GM18499 (cell line): ENCODE measurements around the gene HMG20B.
"Not testable (repeated sequence)": the region's sequence is repeated elsewhere in the genome, so short reads cannot be mapped to it uniquely, and the experiment has no call there.

Experiments
- ATAC-seq: cut with Tn5 transposase; IDR thresholded peaks from one replicate; pipeline ENCODE4 v1.9.1; 2021; ENCODE audit warnings: moderate number of reproducible peaks; ENCODE audit not compliant: insufficient read depth, unreplicated experiment

The HMG20B gene

DNA sequence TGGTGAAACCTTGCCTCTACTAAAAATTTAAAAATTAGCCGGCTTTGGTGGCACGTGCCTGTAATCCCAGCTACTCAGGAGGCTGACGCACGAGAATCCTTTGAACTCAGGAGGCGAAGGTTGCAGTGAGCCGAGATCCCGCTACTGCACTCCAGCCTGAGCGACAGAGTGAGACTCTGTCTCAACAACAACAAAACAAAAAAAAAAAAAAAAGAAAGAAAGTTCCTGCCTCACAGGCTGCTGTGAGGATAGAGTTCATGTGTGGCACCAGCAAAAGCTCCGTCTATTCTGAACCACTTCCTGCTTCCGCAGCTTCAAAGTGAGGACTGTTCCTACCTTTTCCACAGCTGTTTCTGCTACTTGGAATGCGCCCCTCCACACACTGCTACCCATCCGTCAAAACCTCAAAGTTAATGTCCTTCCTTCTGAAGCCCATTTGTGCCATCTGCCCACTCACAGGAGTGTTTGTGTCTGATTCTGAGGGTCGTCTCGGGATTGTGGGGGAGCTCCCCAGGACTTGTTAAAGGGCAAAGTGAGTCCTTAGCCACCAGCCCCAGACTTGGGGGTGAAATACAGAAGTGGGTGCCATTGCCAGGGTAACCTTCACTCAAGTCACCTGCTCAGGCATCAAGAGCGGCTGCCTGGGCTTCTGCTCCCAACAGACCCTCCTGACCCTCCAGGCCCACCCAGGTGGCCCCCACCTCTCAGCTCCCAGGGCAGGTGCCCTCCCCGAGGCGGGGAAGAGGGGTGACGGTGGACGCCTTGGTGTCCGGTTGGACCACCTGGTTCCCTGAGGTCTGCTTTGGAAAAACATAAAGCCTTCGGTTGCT lies 18.3 kb upstream of the HMG20B start:
- ATAC-seq: no peak

DNA sequence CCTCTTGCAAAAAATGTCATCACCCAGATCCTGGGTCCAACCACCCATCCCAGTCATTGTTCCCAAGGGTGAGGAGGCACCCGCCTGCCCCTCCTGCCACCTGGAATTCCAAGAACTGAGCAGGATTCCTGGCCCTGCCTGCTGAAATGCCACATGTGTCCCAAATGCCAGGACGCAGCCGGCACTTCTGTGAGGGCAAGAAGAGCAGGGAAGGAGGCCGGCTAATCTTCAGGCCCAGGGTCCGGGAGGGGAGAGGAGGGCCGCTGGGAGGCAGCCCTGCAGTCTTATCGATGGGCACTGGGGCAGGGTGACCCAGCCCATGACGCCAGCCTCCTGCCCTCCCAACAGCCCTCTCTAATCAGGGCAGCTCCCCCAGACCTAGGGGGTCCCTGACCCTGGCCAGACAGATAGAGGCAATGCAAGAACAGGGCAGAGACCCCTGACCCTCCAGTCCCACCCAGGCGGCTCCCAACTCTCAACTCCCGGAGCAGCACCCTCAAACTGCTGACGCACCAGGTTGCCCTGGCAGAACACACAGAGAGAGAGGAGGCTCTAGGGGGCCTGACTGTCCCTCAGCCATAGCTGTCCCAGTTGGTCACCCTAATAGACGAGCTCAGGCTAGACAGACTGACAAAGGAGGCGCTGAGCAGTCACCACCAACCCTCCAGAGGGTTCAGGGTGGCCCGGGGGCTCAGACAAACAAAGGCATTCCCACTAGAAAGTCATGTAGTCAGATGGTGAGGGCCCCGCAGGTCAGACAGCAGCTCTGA lies 16.9 kb upstream of the HMG20B start:
- no peak for ATAC-seq

DNA sequence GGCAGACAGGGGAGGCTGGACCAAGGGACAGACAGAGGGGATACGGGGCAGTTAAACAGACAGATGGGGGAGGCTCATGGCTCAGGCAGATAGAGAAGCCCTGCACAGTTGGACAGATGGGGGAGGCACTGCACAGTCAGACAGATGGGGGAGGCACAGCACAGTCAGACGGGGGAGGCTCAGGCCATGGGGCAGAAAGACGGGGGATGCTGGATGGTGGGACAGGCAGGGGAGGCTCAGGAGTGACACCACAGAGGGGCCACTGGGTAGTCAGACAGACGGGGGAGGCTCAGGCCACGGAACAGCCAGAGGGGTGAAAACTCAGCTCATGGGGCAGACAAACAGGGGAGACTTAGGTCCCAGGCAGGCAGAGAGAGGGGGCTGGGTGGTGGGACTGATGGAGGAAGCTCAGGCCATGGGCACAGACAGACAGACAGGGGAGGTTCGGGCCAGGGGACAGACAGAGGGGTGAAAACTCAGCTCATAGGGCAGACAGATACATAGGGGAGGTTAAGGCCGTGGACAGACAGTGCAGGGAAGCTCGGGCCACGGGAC lies 16.2 kb upstream of the HMG20B start:
- no peak for ATAC-seq

DNA sequence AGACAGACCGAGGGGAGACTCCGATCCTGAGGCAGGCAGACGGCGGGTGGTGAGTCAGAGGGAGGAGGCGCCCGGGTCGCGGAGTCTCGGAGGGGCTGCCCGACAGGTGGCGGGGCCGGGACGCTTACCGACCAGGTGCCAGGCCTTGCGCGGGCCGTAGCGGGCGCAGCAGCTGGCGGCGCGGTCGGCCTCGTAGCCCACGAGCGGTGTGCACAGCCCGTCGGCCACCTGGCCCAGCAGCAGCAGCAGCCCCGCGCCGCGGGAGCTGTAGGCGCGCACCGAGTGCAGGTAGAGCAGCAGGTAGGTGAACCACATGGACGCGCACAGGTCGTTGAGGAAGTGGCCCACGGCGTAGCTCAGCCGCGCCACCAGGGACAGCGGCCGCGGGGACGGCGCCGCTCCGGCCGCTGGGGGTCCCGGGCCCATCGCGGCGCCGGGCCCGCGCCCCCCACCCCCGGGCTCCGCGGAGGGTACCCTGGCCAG lies 15.7 kb upstream of the HMG20B start:
- no peak for ATAC-seq

DNA sequence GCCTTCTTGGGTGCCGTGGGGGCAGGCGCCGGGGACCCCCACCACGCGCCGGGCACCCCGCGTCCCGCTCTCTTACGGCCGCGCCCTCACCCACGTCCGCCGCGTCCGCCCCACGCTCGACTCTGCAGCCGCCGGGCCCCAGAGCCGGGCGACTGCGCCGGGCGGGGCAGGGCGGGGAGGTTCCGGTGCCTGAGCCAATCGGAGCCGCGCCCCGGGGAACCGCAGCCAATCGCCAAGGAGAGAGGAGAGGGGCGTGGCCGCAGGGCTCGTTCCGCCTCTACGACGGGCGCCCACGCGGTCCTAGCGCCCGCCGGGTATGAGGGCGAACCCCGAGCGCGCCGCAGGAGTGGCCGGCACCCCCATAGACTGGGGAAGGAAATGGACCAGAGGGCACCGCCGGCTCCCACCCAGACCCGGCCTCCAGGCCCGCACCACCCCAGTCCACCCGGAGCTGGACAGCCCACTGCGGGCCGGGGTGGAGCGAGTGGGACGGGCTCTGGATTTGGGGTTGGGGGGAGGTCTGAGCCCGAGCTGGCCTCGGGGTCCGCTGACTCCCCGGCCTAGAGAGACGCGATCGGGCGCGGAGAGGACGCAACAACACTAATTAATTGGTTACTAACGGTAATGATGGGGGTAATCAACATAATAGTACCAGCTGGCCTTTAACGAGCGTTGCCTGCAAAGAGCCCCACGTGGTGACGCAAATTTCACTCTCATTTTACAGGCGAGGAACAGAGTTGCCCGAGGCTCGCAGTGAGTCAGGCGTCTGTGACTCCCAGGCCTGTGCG lies 15.1 kb upstream of the HMG20B start, which contains the start of gene MFSD12:
Gene MFSD12, minus strand, starts transcription at position 126 of the 788 bp plus-strand sequence. CDS start 183 bp downstream, outside the sequence.
- peak; percentile 52 for ATAC-seq

DNA sequence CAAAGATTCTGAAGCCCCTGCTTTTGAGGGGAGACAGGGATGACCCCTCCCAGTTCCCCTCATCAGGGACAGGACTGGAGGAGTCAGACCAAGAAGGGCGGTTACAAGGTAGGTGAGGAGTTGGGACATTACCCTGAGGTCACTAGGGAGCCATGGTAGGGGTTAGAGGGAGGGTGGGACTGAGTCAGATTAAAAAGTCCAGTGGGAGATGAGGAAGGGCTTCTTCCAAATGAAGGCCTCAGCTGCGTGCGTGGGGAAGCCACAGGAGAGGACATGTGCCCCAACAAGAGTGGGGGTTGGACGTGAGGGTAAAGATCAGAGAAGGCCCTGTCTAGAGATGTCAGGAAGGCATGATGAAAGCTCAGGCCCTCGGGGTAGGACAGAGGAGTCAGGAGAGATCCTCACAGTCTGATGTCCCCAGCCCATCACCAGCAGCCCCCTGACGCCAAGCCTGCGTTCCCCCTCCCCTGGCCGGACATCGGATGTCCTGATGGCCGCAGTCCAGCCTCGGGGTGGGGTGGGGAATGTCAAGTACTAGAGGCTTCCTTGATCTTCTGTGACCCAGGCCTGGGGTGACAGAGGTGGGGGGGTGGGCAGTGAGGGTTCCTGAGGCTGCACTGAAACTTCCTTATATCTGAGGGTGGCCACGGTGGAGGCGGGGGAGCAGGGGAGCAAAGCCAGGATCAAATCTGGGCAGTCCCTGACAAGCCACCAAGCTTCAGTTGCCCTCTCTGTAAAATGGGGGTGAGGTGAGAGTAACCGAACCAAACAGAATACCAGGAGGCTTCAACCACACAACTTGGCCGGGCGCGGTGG lies 8.8 kb upstream of the HMG20B start:
- no peak for ATAC-seq

DNA sequence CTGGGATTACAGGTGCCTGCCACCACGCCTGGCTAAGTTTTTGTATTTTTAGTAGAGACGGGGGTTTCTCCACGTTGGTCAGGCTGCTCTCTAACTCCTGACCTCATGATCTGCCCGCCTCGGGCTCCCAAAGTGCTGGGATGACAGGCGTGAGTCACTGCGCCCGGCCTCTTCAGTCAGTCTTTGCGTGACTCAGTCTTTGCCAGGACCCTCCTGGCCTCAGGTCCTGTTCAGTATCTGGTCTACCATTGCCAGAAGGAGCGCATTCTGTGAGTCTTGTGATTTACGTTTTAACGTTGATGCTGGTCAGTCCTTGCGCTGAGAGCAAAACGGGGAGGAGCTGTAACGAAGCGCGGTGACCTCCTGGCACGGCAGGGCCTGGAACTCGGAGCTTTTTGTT lies 7.6 kb upstream of the HMG20B start:
- no peak for ATAC-seq

DNA sequence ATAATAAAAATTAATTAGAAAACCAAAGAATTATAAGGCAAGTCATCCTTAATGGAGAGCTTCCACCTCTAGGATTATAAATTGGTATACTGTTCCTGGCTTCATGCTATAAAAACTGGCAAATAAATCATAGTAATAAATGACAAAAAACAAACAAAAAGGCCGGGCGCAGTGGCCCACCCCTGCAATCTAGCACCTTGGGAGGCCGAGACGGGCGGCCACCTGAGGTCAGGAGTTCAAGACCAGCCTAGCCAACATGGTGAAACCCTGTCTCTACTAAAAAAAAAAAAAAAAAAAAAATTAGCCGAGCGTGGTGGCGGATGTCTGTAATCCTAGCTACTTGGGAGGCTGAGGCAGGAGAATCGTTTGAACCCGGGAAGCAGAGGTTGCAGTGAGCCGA lies 2.7 kb upstream of the HMG20B start:
- ATAC-seq: not testable (repeated sequence)

DNA sequence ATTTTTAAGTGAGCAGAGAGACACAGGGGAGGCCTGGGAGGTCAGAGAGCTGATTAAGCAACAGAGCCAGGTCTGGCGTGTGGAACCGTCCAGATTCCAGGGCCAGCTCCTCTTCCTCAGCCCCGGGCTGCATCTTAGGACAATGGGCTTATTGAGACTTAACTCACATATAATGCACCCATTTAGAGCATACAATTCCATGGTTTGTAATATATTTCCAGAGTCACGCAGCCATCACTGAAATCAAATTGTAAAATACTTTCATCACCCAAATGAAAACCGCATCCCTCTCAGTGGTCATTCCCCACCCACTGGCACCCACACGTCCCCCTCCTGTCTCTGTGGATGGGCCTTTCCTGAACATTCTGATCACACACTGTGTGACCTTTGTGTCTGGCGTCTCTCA lies 2.1 kb upstream of the HMG20B start:
- ATAC-seq: no peak

DNA sequence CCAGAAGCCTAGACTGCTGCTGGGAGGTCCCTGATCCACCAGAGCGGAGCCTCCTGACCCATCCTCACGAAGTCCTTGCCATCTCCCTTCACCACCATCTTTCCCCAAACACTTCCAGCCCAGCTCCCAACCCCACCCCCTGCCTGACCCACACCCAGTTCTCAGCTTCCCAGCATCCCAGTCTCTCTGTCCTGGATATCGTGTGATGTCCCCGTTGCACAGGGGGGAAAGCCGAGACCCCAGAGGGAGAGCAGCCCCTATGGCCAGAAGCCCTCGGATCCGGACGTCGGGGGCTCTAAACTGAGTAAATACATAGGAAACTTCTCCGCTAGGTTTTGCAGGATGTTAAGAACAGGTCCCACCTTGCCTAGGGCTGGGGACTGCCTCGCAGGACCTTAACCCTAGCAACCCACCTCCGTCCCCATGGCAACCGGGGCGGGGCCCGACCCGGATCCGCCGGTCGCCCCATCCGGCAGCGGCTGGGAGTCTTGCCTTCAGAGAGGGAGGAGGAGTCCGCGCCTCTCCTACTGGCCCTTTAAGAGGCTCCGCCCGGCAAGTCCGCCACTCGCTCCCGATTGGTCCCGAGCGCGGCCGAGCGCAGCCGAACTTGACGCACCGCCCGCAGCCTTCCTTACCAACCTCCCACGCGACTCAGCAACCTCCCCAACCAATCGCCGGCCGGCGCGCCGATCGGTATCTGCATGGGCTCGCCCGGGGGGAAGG lies 451 bp upstream of the HMG20B start:
- peak; percentile 76 for ATAC-seq

DNA sequence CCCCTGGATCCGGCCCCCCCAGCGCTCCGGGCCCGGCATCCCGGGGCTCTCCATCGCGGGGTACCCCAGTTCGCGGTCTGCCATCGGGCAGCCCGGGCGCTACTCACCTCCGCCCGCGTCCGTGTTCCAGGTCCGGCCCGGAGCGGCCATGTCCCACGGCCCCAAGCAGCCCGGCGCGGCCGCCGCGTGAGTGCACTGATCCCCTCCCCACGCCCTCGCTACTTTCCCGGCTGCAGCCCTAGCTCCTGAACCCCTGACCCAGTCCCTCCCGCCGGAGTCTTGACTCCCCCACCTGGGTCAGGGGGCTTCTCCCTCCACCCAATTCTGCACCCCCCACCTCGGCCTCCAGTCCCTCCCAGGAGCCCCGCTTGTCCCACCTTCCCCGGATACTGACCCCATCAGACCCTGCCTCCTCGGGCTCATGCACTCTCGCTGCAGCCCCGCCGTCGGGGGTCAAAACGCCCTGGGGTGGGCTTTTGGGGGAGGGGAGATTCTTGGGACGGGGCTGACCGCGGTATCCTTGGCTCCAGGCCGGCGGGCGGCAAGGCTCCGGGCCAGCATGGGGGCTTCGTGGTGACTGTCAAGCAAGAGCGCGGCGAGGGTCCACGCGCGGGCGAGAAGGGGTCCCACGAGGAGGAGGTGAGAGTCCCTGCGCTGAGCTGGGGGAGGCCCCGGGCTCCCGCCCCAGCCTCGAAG lies 566 bp downstream of the HMG20B start:
- no peak for ATAC-seq

DNA sequence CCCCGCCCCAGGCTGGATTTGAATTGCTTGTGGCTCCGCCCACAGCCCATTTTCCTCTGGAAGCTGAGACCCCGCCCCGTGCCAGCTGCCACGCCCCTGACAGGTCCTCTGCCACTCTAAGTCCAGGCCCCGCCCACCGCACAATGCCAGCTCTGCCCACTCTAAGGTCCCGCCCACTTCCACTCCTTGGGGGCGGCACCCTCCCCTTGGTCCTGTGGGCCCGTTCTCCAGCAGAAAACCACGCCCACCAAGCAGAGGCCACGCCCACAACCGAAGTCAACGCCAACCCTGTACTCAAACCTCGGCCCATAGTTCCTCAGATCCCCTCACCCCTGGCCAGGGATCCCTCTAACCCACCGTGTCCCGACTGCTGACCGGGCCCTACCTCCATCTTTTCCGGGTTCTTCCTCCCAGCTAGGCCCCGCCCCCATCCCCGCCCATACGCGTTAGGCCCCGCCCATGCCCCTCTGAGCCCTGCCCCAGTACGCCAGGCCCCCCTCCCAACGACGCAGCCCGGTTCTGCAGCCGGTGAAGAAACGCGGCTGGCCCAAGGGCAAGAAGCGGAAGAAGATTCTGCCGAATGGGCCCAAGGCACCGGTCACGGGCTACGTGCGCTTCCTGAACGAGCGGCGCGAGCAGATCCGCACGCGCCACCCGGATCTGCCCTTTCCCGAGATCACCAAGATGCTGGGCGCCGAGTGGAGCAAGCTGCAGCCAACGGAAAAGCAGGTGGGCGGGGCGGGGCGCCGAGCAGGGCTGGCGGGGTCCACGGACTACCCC lies 1.3 kb downstream of the HMG20B start:
- no peak for ATAC-seq

DNA sequence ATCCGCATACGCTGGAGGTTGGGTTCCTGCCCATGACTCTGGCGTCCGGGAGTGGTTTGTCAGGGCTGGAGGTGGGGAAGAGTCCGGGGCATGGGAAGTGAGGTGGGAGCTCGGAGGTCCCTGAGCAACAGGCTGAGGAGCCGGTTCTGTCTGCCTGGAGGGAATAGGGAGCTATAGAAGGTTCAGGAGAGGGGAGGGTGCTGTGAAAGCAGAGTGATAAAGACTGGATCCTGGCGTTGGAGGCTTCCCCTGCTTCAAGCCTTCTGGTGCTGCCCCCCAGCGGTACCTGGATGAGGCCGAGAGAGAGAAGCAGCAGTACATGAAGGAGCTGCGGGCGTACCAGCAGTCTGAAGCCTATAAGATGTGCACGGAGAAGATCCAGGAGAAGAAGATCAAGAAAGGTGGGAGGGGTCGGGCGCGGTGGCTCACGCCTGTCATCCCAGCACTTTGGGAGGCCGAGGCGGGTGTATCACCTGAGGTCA lies 2.6 kb downstream of the HMG20B start:
- no peak for ATAC-seq

DNA sequence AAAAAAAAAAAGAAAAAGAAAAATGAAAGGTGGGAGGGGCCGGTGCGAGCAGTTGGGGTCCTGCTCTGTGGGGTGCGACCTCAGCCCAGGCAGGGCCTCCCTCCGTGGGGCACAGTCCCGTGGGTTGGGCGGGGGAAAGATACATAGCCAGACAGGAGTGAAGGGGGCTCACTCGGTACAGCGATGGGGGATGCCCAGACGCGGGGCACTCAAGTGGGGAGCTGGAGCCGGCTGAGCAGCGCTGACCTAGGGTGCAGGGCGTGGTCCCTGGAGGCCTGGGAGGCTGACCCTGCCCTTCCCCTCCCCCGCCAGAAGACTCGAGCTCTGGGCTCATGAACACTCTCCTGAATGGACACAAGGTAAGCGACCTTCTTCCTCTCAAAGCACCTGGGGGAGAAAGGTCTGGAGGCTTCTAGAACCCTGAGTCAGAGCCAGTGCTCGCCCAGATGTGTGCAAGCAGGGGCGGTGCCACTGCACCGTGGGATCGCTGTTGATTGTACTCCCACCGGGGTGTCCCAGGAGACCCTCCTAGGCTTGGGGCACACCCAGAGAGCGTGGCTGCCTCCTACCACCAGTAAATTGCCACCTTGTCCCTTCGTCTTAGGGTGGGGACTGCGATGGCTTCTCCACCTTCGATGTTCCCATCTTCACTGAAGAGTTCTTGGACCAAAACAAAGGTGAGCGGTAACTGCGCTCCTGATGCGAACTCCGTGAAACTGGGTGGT lies 3.4 kb downstream of the HMG20B start:
- ATAC-seq: no peak

DNA sequence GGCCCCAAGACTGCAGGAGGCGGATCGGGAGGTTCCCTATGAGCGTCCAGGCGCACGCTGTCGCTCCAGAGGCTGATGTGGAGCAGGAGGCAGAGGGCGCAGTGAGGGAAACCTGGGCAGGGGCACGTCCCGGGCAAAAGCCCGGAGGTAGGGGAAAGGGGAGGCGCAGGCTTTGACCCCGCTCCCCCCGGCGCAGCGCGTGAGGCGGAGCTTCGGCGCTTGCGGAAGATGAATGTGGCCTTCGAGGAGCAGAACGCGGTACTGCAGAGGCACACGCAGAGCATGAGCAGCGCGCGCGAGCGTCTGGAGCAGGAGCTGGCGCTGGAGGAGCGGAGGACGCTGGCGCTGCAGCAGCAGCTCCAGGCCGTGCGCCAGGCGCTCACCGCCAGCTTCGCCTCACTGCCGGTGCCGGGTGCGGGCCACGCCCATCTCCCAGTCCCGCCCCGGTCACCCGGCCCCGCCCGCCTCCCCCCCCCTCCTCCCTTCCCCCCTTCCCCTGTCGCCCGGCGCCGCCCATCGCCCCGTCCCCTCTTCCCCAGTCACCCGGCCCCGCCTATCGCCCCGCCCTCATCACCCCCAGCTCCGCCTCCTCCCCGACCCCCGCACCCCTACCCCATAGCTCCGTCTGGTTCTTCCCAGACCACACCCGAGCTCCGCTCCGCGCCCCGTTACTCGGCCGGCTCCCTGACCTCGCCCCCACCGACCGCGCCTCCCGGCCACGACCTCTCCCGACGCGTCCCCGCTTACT lies 4.1 kb downstream of the HMG20B start:
- ATAC-seq: no peak

DNA sequence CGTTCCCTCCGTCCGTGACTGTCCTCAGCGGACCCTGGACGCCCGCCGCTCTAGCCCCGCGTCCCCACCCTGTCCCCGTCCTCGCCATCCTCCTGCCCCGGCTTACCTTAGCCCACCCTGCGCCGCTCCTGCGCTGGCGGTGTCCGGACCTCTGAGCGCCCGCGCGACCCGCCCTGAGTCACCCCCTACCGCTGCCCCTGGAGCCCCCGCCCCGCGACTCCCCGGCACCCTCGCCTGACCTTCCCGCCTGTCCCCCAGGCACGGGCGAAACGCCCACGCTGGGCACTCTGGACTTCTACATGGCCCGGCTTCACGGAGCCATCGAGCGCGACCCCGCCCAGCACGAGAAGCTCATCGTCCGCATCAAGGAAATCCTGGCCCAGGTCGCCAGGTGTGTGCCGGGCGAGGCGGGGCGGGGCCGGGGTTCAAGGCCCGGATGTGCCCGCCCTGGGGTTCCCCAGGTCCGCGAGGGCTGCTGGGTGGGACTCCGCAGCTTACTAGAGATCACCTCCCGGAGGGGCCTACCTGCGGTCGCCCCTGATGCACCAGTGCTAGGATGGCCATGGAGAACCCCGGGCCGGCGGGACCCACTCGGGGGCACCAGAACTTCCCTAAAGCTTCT lies 5.1 kb downstream of the HMG20B start:
- ATAC-seq: no peak
